EH (cell line): ENCODE data around the gene ADPRM.
"Not testable (repeated sequence)": the region's sequence is repeated elsewhere in the genome, so short reads cannot be mapped to it uniquely, and the experiment has no call there.

Source experiments
- DNase-seq: peaks from one replicate; pipeline ENCODE4 v3.0.0-alpha.2; 2015; ENCODE audit warnings: low read depth

ADPRM gene

GRCh38 chr17:10697092-10698081, at the start of gene ADPRM, which contains the start of gene SCO1:
Gene ADPRM, plus strand, starts transcription at chr17:10697594. Its CDS starts 7,333 bp downstream, at chr17:10704927.
Gene SCO1, minus strand, starts transcription at chr17:10697533. Its CDS starts 26 bp downstream, at chr17:10697507.
- peak; percentile 96 for DNase-seq

DNA sequence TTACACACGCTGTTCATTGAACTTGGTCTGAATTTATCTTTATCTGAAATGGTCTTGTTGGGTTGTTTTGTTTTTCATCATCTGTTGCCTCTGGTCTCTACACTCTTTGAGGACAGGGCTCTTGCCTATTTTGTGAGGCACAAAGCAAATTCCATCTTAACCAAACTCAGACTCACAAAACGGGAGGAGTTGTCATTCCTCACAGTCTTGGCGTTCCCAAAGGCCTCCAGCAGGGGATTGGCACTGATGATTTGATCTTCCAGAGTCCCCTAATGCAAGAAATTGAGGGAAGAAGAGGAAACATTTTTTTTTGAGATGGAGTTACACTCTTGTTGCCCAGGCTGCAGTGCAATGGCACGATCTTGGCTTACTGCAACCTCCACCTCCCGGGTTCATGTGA, 49.0 kb upstream of the ADPRM start:
- DNase-seq = peak; percentile 43

DNA sequence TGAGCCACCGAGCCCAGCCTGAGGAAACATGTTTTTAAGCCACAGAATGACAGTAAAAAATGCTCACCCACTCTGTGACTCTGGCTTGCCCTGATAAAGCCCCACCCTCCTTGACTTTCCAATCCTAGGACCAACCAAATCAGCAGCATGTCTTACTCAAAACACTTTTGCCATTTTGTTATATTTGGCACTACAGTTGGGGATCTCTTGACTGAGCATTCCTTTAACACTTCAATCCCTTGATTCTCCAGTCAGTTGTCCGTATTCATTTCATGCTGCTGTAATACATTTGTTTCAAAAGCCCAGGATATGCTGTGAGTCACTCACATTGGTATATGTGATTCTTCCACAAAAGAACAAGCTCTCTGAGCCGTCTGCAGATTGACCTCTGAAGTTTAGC, 48.4 kb upstream of the ADPRM start:
- DNase-seq = peak; percentile 92

DNA sequence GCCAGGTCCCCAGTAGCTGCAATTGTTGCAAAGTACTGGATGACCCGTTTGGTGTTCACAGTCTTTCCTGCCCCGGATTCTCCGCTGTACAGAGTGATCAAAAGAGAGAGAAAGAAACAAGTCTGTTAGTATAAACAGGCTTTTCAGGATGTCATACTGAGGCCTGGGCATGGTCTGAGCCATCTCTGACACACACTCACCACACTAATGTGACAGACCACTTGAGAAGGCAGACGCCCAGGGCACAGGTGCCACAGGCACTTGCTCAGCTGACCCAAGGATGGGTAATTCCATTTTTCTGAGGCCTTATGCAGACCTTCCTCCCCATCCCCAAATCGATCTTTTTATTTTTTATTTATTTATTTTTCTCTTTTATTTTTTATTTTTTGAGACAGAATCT, 47.8 kb upstream of the ADPRM start:
- DNase-seq = no peak

DNA sequence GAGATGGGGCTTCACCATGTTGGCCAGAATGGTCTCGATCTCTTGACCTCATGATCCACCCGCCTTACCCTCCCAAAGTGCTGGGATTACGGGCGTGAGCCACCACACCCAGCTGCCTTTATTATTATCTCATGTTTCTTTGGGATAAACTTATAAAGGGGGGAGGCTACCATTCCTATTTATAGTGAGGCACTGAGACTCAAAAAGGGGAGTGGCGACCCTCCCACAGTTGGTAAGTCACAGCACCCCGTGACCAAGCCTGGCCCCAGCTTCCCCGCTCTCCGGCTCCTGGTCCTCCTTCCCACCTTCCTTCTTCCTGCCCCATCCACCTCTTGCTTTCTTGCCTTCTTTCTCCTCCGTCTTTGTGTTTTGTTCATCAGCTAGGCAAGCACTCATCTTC, 45.5 kb upstream of the ADPRM start:
- DNase-seq = no peak

- no peak for DNase-seq
These were observed 44.3 kb upstream of the ADPRM start for GRCh38 chr17:10652984-10653659.

DNA sequence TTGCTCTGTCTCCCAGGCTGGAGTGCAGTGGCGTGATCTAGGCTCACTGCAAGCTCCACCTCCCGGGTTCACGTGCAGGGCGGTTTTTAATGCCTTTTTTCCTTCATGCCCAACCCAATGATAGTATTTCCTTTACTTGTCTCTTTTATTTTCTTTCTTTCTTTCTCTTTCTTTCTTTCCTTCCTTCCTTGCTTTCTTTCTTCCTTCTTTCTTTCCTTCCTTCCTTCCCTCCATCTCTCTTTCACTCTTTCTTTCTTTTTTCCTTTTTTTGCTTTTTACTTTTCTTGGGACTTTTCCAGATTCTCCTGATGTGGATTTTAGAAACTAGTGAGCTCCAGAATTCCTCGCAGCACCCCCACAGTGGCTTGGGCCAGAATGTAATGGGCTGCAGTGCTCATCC, 43.4 kb upstream of the ADPRM start:
- no peak for DNase-seq

GRCh38 chr17:10657148-10657547, 40.2 kb upstream of the ADPRM start, which contains the start of gene MYH3:
Gene MYH3, minus strand, starts transcription at chr17:10657309. Its CDS starts 2,245 bp downstream, at chr17:10655064.
- DNase-seq = no peak

DNA sequence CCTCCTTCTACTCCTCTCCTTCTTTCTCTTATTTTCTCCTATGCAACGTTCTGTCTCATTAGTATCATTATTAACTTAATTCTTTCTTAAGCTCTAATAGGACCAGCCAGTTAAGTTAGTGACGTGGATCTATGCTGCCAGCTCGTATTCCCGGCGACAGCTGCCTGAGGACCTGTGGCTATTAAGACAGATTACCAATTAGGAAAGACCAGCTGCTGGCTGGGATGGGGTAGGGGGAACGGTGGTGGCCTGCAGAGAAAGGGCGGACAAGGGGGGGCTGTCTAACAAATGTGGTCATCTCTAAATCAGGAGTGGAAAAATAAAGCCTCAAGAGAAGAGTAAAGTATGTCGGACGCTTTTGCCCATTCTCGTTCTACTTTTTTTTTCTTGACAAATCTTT, 39.5 kb upstream of the ADPRM start:
- DNase-seq = no peak

DNA sequence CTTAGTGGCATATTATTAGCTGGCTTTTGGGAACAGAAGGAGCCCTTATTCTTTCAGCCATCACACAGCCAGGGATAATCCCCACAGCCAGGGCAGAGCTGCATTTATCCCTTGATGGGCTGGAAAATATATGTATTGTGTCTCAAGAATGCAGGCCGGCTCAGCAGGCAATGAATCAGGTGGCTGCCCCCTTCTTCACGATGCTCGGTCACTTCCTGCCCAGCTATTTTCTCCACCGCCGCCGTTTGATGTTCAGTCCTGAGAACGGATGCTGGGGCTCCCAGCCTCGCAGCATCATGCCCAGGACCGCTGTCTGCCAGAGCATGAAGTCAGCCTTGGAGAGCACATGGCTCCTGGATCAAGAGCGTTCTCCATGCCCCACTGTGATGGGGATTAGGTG, 36.0 kb upstream of the ADPRM start:
- no peak for DNase-seq

- no peak for DNase-seq
These were observed 34.2 kb upstream of the ADPRM start for GRCh38 chr17:10663231-10663630.

- DNase-seq = no peak
These were observed 32.8 kb upstream of the ADPRM start for GRCh38 chr17:10664571-10664970.

GRCh38 chr17:10666906-10667305, 30.5 kb upstream of the ADPRM start:
- no peak for DNase-seq

DNA sequence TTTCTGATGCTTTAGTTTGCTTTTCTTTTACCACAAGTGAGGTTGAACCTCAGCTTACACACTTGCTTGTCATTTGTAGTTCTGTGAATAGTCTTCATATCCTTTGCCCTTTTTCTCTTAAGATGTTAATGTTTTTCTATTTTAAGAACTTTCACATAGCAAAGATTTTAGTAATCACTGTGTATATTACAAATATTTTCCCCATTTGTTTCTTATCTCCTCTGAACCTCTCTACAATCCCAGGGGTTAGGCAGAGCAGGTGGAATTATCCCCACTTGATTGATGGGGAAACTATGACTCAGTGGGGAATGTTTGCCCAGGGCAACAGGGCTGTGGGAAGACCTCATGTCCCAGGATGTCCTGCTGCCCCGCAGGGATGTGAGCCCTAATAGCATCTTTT, 28.6 kb upstream of the ADPRM start:
- peak; percentile 96 for DNase-seq

DNA sequence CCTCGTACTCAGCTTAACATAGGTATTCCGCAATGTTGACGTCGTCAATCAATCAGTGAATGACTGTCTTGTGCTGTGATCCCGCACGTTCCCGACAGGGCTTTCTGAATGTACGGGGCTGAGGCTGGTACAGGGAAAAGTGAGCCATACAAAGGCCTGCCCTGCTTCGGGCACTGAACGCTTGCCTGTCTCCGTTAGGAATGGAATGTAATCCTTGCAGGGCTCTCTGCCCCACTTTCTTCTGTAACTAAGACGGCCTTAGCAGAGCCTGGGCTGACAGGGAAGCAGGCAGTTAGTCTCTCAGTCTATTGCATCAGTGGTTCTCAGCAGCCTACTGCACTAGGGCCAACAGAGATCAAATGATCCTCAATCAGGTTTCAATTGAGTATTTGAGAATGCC, 24.1 kb upstream of the ADPRM start:
- no peak for DNase-seq

DNA sequence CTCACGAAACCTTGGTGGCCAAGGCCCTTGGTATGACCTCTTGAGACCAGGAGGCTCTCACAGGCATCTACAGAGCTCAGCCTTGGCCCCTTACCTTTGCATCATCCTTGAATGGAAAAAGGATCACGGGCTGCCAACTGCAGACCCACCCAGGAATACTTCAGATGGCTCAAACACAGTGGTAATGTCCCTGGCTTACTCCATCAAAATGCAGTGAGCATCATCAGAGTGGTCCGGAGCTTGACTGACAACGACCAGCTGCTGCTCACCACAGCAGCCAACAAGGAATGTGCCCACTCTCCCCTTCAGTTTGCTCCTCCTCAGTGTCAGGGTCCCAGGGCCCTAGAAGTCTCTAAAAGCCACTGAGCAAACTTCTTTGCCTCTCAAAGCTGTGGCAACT, 22.7 kb upstream of the ADPRM start:
- DNase-seq = no peak

DNA sequence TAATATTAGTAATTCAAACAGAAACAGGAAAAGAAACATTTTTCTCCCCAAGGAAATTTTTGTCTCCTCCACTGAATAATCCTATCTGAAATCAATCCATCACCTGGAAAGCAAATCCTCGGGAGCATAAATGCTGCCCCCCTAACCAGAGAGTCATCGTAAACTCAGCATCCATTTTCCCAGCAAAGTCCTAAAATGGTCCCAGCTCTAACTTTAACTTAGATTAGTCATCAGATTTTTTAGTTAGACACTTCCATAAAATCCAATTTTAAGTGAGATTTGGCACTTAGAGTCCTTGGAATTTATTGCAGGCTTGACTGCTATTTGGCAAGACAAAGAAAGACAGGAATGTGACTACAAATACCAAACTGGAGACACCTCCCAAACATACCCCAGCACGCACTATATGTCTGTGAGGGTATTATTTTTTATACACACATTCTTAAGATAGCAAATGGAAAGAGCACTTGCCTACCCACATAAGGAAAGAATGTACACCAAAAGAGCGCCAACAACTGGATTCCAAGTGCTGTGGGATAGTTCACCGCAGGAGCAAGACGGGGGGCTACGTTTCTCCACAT, 15.4 kb upstream of the ADPRM start:
- peak; percentile 97 for DNase-seq

DNA sequence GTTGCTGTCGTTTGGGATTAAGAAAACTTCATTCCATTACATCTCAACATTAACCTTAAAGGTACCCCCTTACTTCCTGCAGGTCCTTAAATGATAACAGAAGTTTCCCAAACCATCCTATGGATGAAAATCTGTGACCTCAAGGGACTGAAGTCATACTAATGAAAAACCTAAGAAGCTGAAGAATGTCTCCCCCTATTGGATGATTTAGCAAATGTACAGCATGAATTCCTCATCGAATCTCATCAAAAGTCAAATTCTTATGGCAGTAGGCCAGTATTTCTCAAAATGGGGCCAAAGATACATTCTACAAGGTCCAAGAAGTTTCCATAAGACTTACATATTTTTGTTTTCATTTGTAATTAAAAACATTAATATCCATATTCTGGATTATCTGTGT, 13.5 kb upstream of the ADPRM start:
- peak; percentile 68 for DNase-seq

DNA sequence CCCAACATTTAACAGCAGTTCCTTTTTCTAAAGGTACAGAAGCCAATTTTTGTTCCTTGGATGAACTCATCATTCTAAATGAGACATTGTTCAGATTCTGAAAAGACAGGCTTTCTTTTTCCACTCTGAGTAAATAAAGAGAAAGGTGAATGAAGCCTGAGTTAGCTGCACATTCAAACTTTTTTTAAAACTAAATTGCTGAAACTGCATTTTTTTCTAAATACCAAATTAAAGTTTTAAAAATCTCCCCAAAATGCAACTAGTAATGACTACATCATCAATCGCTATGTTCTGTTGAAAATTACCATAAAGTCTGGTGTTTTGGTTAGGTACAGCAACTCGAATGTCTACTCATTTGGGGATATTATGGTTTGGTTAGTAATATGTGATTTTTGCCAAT, 9.9 kb upstream of the ADPRM start:
- DNase-seq = no peak

GRCh38 chr17:10695875-10696407, 1.5 kb upstream of the ADPRM start:
- not testable (repeated sequence) for DNase-seq

DNA sequence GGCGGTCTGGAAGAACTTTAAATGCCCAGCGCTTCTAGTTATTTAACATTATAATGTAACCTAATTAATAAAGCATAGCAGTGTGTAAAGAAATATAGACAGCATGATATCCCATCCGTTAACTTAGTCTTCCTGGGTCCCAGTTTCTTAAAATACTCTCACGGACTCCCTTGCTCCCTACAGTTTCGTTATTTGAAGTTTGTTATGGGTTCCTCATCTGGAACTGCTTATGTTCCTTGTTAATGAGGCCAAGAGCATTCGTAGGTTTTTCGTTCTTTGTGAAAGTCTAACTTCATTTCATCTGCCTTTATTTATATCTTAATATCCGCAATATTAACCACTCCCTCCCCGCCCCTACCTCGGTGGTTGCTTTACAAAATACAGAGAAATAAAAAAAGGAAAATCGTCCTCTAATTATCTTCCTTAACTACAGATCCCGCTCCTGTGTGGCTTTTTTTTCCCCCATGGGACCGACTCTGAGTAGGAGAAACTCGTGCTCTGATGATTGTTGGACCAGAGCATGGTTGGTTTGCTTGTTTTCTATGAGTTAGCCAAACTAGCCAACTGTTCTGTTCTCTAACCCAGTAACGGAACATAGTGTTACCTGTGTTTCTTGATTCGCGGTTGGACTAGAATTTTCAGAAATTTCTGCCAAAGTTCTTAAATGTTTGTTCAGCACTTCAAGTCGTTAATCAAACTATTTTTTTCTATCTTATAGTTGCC, 863 bp downstream of the ADPRM start:
- peak; percentile 44 for DNase-seq

DNA sequence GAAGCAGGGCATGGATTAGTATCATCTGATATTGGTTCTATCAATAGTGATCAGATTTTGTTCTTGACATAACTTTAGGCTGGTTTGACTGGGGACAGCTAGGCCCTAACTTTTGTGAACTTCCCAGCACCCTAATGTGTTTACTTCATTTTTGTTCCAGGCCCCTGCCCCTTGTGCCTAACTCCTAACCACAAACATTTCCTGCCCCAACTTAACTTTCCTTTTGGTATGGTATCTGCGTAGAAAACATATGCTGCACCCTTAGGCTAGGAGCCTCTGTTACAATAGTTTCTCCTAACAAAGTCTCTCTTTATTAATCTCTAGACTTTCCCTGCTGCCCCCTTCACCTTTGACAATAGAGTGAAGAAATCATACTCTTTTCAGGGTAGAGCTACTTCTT, 2.5 kb downstream of the ADPRM start:
- DNase-seq = peak; percentile 62
